GM19035 (cell line): Measurements from ENCODE around the gene ANGEL1.

ENCODE experiments used
- ATAC-seq: cut with Tn5 transposase; IDR thresholded peaks from one replicate; pipeline ENCODE4 v1.9.1; 2021; ENCODE audit not compliant: unreplicated experiment

ANGEL1 gene

GRCh38 chr14:76820700-76821099 lies 8.0 kb upstream of the ANGEL1 start:
- no peak for ATAC-seq

DNA sequence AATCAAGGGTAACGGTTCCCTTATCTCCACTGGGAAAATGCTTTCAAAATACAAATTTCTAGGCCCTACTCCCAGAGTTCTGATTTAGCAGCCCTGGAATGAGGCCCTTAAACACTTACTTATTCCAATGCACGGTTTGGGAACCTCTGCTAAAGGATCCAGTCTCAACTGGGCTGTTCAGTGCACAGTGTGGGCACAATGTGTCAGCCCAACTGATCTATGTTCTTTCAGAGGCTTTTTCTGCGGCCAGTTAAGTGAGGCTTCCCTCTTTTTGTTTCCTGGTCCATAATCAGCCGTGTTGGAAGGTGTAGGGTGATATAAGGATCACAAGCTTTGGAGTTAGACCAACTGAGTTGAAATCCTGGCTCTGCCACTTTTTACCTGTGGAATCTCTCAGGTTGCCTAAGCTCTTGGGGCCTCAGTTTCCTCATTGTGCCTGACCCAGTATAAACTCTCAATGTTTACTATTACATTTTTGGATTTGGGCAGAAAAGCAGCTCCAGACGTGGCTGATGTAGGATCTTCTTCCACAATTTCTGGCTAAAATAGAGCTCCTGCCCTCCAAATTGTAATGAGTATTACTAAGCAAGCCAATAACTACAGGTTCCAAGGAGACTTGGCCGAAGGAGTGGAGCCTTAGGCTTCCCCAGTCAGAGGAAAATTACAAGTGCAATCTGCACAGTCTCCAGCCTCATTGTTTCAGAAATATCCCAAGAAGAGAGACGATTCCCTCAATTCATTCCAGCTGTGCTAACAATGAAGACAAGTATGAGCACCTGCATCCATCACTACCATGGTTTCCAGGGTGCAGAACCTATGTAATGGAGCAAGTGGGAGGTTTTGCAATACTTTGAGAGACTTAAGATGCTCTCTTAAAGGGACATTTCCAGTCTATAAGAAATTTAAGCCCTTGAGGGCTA lies 2.3 kb upstream of the ANGEL1 start:
- ATAC-seq: no peak

- ATAC-seq: peak; percentile 27
Measured at GRCh38 chr14:76812093-76812421, 625 bp downstream of the ANGEL1 start.

DNA sequence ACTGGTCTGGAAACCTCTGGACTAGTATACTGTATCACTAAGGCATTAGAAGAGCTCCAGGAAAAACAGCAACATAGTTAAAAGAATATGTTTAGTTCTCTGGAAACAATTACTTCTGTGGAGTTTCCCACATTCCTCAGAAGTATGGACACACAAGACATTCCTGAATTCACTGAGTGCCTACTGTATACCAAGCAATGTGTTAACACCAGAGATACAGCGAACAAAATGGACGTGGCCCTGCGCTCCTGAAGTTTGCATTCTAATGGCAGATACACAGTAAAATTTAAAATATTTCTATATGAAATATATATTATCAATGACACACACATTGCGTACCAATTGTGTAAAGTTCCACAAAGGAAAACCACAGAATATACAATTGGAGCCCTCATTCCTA lies 1.1 kb downstream of the ANGEL1 start:
- ATAC-seq: no peak

DNA sequence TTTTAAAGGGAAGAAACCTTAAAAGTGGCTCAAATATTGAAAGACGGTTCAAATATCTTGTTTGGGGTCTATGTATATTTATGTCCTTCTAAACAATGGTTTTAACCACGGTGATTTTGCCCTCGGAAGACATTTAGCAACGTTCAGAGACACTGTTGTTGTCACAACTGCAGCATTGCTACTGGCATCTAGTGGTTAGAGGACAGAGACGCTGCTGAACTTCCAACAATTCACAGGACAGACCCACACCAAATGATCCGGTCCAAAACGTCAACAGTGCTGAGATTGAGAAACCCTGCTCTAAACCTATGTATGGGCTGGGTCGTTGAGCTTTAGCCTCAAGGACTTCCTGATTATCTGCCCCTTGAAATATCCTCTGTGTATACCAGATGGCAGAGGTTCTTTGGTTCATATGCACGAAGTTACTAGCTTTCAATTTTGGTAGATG lies 1.7 kb downstream of the ANGEL1 start:
- ATAC-seq: no peak

GRCh38 chr14:76810525-76810924 lies 2.2 kb downstream of the ANGEL1 start:
- ATAC-seq: no peak

- ATAC-seq: no peak
Measured at GRCh38 chr14:76808990-76809389, 3.7 kb downstream of the ANGEL1 start.

DNA sequence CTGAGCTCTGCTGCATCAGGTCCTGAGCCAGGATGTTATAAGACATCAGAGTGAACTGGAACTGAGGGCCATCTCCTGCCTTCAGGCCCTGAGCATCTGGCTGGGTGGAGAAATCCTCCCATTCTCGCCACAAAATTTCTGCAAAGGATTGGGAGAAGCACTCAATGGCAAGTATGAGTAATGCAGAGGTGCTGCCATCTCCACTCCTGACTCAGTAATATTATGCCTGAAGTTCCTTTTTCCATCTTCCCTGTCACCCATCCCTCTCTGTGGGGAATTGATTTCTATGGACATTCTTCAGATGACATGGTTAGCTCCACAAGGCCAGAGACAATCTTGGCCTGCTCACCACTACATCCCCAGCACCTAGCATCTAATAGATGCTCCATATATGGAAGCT lies 4.7 kb downstream of the ANGEL1 start:
- ATAC-seq: no peak

DNA sequence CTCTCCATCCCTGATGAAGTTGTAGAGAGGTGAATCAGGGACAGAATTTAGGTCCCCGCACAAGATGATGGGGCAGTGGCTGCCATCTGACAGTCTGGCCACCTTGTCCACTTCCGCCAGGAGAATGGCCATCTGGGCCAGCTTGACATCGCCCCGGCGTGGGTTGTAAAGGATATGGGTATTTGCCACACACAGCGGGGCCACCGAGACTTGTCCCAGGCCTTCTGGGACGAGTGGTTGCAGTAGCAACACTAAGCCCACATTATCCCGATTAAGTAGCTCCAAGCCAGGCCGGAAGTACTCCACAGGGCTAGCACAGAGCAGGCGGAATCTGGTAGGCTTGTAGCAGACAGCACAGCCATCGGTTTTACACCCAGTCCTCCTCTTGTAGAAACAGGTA lies 6.2 kb downstream of the ANGEL1 start:
- no peak for ATAC-seq

DNA sequence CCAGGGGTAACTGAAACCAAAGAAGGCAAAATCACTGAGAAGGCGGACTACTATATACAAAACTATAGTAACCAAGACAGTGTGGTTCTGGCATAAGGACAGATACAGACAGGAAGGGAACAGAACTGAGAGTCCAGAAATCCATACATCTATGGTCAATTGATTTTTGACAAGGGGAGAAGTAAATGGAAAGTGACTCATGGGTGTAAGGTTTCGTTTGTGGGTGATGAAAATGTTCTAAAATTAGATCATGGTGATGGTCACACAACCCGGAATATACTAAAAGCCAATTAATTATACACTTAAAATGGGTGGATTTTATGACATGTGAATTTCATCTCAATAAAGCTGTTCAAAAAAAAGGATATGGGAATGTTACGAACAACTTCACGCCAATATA lies 18.7 kb downstream of the ANGEL1 start:
- ATAC-seq: no peak

- no peak for ATAC-seq
Measured at GRCh38 chr14:76793324-76793723, 19.4 kb downstream of the ANGEL1 start.

DNA sequence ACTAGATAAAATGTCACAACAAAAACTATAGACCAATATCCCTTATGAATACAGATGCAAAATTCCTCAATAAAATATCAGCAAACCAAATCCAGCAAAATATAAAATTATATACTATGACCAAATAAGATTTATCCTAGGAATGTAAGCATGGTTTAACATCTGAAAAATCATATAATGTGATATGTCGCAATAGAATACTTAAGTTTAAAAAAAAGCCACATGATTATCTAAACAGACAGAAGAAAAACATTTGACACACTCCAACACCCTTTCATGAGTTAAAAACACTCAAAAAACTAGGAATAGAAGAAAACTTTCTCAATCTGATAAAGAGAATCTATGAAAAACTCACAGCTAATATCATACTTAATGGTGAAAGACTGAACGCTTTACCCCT lies 20.3 kb downstream of the ANGEL1 start:
- no peak for ATAC-seq

DNA sequence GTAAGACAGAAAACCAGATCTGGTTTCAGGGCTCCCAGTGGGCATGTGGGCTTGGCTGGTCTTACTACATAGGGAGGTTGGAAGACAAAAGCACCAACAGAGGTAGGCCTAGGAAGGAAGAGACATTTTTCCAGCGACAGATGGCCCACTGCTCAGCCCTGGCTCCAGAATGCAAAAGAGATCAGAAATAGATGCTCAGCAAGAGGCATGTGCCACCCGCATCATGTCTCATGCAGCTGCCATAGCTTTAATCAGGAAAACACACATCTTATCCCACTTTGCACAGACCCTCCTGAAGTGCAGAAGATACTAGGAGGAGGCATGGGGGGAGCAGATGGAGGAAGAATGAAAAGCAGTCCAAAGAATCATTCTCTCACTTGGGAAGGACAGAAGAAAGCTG lies 26.1 kb downstream of the ANGEL1 start:
- no peak for ATAC-seq

- ATAC-seq: peak; percentile 57
Measured at GRCh38 chr14:76784881-76785280, 27.8 kb downstream of the ANGEL1 start.

- ATAC-seq: no peak
Measured at GRCh38 chr14:76784266-76784874, 28.3 kb downstream of the ANGEL1 start.

DNA sequence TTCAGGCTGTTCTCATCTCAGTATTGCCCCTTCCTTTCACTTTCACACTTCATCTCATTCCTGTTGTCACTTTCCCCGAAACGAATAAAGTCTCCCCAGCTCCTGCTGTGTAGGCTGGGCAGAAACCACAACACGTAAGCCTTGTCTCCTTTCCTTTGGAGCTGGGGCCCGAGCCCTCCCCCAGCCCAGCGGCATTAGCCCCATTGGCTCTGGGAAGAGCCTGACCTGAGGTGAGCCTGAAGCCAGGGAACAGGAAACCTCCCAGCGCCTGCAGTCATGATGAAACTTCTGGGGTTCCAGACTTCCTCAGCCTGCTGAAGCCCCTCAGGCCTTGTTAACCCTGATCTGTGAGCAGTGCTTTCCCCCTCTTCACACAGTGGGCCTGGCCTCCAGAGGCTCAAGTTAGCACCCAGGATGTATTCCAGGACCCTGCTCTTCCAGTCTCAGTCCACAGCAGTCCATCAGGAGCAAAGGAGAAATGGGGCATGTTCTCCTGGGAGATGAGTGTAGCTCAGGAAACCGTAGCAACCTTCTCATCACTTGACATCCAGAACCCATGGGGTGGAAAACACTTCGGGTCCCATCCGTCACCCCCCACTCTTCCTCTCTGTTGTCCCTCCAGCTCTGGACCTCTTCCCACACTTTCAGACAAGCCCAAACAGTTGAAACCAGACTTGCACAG lies 29.7 kb downstream of the ANGEL1 start:
- no peak for ATAC-seq

- ATAC-seq: no peak
Measured at GRCh38 chr14:76782115-76782884, 30.4 kb downstream of the ANGEL1 start.

DNA sequence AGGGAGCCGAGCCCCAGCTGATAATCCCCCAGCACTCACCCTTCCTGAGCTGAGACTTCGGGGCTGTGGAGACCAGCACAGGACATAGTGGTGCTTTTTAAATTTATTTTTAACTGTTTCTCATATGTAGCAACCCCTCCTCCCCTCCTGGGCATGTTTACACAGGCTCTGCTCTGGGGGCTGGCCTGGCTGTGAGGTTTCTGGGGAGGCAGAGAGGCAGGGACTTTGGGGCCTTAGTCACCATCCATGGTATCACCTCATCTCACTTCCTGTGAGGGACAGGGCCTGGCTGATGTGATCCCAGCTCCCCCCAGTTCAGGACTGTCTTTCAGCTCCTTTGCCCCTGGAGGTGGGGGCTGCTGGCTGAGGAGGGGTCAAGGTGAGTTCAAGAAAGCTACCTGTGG lies 31.0 kb downstream of the ANGEL1 start:
- ATAC-seq: no peak

DNA sequence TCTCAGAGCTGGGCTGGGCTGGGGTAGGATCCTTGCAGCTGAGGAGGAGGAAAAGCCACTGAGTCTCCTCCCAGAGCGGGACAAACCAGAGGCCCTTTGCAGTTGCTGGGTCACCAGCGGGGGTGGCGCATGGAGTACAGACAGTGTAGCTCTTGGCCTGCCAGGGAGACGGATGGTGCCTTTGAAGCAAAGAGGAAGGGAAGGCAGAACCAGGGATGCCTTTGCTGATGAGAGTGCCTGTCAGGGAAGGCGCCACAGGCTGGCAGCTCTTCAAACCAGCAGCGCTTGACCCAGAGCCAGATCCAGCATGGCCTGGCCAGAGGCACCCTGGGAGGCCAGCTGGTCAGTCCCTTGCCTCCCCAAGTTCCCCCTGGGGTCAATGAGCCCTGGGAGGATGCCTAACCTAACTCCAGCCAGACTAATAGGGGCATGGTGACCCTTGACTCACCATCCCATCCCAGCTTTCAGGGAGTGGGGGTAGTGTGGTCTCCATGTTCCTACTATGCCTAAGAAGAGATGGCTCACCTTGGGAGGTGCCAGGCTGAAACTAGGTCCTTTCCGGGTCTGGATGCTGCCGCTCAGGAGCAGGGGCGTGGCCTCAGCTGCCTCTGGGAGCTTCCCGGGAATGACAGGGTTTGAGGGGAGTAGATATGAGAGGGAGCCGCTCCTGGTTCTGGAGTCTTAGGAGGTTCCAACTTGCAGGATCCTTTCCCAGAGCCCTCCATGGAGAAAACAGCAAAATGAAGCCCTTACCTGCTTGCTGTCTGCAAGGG lies 31.6 kb downstream of the ANGEL1 start:
- no peak for ATAC-seq

- no peak for ATAC-seq
Measured at GRCh38 chr14:76780360-76780759, 32.3 kb downstream of the ANGEL1 start.

GRCh38 chr14:76780058-76780345 lies 32.7 kb downstream of the ANGEL1 start:
- no peak for ATAC-seq
